Left kidney (tissue), 2 donors: ENCODE data around the gene BCL10. TPM values are rescaled to one million over a fixed set of nuclear protein-coding genes. Genes with fewer than 3 reads are reported as not detected.
A peak's percentile ranks its signal among the peaks of the same experiment; 100 is the strongest.

ENCODE experiments used
- DNase-seq: peaks from one replicate; pipeline ENCODE4 v3.0.0-alpha.2; 2013
- polyA plus RNA-seq: library from polyadenylated mRNA; unstranded; fragments of 120-200 nt; gene quantifications from one replicate; pipeline ENCODE4 v1.2.1, GENCODE V29; 2013; ENCODE audit not compliant: insufficient read length

The BCL10 gene
- polyA plus RNA-seq, 1 donor = 24.2 TPM

- no peak for DNase-seq
Measured at GRCh38 chr1:85303440-85304162, 27.2 kb upstream of the BCL10 start.

GRCh38 chr1:85300140-85300539 is 23.7 kb upstream of the BCL10 start:
- DNase-seq = no peak

GRCh38 chr1:85297855-85298629 is 21.6 kb upstream of the BCL10 start:
- DNase-seq = peak; percentile 76

- DNase-seq = no peak
Measured at GRCh38 chr1:85297538-85297854, 21.1 kb upstream of the BCL10 start.

GRCh38 chr1:85296980-85297379 is 20.5 kb upstream of the BCL10 start:
- DNase-seq = no peak

- DNase-seq = no peak
Measured at GRCh38 chr1:85295654-85296053, 19.2 kb upstream of the BCL10 start.

- DNase-seq = no peak
Measured at GRCh38 chr1:85295006-85295431, 18.6 kb upstream of the BCL10 start.

- DNase-seq = no peak
Measured at GRCh38 chr1:85290826-85291225, 14.4 kb upstream of the BCL10 start.

GRCh38 chr1:85289848-85290335 is 13.5 kb upstream of the BCL10 start:
- DNase-seq = no peak

- no peak for DNase-seq
Measured at GRCh38 chr1:85289207-85289847, 12.9 kb upstream of the BCL10 start.

- DNase-seq = no peak
Measured at GRCh38 chr1:85284202-85284601, 7.8 kb upstream of the BCL10 start.

- no peak for DNase-seq
Measured at GRCh38 chr1:85283475-85284199, 7.2 kb upstream of the BCL10 start.

- DNase-seq = no peak
Measured at GRCh38 chr1:85282424-85282823, 6.0 kb upstream of the BCL10 start.

- DNase-seq = no peak
Measured at GRCh38 chr1:85280636-85281035, 4.2 kb upstream of the BCL10 start.

- DNase-seq = no peak
Measured at GRCh38 chr1:85279458-85280080, 3.1 kb upstream of the BCL10 start.

GRCh38 chr1:85278853-85279314 is 2.5 kb upstream of the BCL10 start:
- DNase-seq = no peak

GRCh38 chr1:85277802-85278201 is 1.4 kb upstream of the BCL10 start:
- DNase-seq = no peak

- DNase-seq = no peak
Measured at GRCh38 chr1:85276978-85277639, 677 bp upstream of the BCL10 start.

- DNase-seq = no peak
Measured at GRCh38 chr1:85275701-85276214, 674 bp downstream of the BCL10 start.

- peak; percentile 32 for DNase-seq
Measured at GRCh38 chr1:85274969-85275453, 1.4 kb downstream of the BCL10 start.

GRCh38 chr1:85273397-85273796 is 3.0 kb downstream of the BCL10 start:
- DNase-seq = no peak
